ENCODE data around the gene RNU2-1.
"Not testable (repeated sequence)": the region's sequence is repeated elsewhere in the genome, so short reads cannot be mapped to it uniquely, and the experiment has no call there.

RNU2-1 gene

DNA sequence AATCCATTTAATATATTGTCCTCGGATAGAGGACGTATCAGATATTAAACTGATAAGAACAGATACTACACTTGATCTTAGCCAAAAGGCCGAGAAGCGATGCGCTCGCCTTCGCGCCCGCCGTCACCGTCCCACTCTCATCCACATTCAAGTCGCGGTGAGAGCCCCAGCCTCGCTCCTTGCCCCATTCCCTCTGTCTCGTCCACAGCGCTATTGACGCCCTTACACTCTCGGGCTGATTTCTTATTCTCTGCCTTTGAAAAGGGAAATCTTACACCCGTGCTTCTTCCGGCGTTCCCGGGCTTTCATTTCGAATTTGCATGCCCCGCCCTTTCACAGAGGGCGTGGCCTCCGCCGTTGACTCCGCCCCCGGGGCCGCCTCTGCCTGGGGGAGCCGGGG is at the start of gene RNU2-1:
Gene RNU2-1, minus strand, starts transcription at position 101 of the 400 bp plus-strand sequence.
- DNase-seq, result not testable (repeated sequence)

DNA sequence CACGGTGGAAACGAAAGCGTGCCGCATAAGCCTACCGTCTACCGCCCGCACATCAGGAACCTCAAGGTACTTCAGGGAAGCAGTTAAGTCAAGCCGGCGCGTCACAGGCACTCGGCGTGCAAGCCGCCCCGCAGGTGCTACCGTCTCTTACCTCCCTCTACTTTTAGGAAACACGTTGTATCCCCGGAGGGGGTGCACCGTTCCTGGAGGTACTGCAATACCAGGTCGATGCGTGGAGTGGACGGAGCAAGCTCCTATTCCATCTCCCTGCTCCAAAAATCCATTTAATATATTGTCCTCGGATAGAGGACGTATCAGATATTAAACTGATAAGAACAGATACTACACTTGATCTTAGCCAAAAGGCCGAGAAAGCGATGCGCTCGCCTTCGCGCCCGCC is 39.1 kb upstream of the RNU2-1 start:
- not testable (repeated sequence) for DNase-seq

DNA sequence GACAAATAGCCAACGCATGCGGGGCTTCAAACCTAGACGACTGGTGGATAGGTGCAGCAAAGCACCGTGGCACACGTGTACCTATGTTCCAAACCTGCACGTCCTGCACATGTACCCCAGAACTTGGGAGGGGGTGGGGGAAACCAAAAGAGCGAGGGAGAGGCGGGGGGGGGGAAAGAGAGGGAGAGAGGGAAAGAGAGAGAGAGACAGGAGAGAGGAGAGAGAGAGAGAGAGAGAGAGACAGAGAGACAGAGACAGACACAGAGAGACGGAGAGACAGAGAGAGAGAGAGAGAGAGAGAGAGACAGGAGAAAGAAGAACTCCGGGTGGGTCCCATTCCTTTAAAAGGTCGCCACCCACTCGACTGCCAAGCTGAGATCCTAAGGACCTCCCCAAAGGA is 38.7 kb upstream of the RNU2-1 start:
- not testable (repeated sequence) for DNase-seq

DNA sequence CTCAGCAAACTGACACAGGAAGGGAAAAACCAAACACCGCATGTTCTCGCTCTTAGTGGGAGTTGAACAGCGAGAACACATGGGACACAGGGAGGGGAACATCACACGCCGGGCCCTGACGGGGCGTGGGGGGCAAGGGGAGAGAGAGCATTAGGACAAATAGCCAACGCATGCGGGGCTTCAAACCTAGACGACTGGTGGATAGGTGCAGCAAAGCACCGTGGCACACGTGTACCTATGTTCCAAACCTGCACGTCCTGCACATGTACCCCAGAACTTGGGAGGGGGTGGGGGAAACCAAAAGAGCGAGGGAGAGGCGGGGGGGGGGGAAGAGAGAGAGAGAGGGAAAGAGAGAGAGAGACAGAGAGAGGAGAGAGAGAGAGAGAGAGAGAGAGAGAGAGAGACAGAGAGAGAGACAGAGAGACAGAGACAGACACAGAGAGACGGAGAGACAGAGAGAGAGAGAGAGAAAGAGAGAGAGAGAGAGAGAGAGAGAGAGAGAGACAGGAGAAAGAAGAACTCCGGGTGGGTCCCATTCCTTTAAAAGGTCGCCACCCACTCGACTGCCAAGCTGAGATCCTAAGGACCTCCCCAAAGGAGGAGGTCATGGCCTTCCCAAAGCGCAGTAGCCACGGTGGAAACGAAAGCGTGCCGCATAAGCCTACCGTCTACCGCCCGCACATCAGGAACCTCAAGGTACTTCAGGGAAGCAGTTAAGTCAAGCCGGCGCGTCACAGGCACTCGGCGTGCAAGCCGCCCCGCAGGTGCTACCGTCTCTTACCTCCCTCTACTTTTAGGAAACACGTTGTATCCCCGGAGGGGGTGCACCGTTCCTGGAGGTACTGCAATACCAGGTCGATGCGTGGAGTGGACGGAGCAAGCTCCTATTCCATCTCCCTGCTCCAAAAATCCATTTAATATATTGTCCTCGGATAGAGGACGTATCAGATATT is 37.1 kb upstream of the RNU2-1 start:
- not testable (repeated sequence) for DNase-seq

DNA sequence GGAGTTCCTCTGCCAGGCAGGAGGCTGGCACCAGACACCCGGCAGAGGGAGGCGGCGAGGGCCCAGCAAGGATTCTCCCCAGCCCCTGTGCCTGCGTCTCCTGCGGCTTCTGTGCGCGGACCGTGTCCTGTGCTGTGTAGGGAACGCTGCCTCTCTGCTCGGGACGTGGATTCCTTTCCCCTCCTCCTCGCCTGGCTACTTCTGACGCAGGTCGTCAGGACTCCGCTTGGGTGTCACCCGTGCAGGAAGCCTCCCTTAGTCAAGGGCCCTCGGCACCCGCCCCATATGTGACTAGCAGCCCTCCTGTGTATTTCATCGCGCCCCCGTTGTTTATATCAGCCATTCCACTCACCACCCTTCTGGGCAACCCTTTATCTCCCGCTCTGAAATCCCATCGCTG is 12.7 kb upstream of the RNU2-1 start:
- DNase-seq, result not testable (repeated sequence)

DNA sequence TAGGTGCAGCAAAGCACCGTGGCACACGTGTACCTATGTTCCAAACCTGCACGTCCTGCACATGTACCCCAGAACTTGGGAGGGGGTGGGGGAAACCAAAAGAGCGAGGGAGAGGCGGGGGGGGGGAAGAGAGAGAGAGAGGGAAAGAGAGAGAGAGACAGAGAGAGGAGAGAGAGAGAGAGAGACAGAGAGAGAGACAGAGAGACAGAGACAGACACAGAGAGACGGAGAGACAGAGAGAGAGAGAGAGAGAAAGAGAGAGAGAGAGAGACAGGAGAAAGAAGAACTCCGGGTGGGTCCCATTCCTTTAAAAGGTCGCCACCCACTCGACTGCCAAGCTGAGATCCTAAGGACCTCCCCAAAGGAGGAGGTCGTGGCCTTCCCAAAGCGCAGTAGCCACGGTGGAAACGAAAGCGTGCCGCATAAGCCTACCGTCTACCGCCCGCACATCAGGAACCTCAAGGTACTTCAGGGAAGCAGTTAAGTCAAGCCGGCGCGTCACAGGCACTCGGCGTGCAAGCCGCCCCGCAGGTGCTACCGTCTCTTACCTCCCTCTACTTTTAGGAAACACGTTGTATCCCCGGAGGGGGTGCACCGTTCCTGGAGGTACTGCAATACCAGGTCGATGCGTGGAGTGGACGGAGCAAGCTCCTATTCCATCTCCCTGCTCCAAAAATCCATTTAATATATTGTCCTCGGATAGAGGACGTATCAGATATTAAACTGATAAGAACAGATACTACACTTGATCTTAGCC is 7.0 kb upstream of the RNU2-1 start:
- DNase-seq, result not testable (repeated sequence)

DNA sequence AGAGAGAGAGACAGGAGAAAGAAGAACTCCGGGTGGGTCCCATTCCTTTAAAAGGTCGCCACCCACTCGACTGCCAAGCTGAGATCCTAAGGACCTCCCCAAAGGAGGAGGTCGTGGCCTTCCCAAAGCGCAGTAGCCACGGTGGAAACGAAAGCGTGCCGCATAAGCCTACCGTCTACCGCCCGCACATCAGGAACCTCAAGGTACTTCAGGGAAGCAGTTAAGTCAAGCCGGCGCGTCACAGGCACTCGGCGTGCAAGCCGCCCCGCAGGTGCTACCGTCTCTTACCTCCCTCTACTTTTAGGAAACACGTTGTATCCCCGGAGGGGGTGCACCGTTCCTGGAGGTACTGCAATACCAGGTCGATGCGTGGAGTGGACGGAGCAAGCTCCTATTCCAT is 5.8 kb upstream of the RNU2-1 start:
- not testable (repeated sequence) for DNase-seq

DNA sequence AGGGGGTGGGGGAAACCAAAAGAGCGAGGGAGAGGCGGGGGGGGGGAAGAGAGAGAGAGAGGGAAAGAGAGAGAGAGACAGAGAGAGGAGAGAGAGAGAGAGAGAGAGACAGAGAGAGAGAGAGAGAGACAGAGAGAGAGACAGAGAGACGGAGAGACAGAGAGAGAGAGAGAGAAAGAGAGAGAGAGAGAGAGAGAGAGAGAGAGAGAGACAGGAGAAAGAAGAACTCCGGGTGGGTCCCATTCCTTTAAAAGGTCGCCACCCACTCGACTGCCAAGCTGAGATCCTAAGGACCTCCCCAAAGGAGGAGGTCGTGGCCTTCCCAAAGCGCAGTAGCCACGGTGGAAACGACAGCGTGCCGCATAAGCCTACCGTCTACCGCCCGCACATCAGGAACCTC is 514 bp downstream of the RNU2-1 start:
- not testable (repeated sequence) for DNase-seq

DNA sequence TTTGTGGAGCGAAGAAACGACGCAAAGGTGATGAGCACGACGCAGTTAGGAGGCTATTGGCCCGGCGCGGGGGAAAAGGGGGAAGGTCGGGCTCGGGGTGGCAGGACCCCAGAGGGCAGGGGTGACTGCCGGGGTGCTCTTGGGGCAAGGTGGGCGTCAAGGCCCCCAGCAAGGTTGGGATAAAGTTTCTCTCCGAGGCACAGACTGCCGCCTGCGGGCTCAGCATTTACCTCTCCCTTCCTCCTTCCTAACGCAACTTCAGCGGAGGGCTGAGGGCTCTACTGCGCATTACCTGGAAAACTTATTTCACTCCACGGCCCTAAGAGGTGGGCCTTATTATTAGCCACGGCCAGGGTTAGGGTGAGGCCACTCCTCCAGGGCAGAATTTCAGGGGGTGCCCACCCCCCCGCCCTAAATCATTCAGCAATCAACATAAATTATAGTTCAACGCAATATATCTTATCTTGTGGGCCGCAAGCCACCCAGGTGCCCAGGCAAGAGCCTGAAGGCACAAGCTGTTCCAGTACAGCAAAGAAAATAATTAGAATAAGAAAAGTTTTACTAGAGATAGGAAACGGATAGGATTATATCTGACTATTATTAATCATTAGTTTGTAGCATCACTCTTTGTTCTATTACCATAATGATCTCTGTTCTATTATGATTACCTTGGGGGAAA is 1.6 kb downstream of the RNU2-1 start:
- DNase-seq, result not testable (repeated sequence)

DNA sequence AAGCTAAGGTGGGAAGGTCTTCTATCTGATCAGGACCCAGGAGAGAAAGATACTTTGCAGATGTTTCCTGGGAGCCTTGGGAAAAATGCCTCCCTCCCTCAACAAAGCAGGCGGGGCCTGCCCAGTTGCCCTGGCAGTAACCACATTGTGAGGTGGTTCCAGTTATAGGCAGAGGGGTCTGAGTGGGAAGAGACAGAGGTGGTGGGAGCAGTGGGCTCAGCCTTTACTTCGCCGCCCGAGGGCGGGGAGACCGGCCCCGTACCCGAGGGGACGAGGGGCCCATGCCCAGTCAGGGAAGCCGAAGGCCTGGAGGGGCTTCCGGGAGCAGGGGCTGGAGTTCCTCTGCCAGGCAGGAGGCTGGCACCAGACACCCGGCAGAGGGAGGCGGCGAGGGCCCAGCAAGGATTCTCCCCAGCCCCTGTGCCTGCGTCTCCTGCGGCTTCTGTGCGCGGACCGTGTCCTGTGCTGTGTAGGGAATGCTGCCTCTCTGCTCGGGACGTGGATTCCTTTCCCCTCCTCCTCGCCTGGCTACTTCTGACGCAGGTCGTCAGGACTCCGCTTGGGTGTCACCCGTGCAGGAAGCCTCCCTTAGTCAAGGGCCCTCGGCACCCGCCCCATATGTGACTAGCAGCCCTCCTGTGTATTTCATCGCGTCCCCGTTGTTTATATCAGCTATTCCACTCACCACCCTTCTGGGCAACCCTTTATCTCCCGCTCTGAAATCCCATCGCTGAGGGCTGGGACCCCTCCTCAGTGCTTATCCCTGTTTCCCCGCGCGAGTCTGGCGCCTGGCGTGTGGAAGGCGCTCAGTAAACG is 2.4 kb downstream of the RNU2-1 start:
- DNase-seq, result not testable (repeated sequence)

DNA sequence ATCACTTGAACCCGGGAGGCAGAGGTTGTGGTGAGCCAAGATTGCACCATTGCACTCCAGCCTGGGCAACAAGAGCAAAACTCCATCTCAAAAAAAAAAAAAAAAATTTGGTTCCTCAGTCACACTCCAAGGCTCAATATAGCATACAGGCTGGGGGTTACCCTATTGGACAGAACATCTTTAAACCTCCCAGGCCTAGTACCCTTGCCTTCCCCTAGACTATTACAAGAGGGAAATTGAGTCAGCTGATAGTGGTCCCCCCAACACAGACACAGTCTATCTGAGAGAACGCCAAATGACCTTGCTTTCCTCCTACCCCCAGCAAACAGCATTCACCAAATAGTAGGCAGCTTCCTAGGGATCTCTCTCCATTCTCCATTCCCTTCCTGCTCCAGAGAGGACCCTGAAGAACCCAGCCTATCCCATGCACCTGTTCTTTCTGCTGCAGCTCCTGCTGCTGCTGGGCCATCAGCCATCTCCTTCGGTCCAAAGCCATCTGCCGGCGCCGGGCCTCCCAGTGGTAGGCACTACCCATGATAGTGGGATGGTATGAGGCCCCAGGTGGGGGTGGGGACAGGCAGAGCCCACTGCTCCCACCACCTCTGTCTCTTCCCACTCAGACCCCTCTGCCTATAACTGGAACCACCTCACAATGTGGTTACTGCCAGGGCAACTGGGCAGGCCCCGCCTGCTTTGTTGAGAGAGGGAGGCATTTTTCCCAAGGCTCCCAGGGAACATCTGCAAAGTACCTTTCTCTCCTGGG is 5.6 kb downstream of the RNU2-1 start, which contains the start of gene CCDC200:
Gene CCDC200, minus strand, starts transcription at position 604 of the 763 bp plus-strand sequence. Its CDS starts 69 bp downstream, at position 535.
- DNase-seq, result not testable (repeated sequence)

DNA sequence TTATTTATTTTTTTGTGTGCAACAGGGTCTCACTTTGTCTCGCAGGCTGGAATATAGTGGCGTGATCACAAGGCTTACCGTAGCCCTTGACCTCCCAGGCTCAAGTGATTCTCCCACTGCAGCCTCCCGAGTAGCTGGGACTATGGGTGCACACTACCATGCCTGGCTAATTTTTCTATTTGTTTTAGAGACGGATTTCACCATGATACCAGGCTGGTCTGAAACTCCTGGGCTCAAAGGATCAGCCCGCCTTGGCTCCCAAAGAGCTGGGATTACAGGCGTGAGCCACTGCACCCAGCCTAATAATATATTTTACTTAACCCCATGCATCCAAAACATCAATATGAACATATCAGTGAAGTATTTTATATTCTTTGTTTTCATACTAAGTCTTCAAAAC is 7.4 kb downstream of the RNU2-1 start:
- DNase-seq, result no peak

DNA sequence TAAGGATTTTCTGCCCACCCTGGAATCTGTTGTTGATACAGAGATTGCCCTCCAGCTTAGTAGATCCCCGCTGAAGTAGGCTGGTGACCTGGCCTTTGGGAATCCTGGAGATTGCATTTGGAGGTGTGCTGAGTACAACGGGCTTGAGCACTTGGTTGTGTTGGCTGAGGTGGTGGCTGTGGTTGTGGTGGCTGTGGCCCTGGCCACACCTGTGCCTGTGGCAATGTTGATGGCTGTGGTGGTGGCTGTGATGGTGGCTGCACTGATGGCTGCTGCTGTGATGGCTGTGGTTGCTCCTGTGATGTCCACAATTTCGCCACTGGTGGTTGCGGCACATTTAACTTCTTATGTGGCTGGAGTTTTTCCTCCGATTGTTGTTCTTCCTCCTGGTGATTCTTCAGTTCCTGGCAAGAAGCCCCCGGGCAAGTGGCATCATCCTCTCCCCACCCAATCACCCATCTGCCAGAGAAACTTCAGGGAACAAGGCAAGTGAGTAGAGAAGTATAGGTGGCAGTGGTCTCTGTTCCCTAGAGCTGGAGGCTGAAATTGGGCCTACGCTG is 9.6 kb downstream of the RNU2-1 start:
- DNase-seq, result no peak

DNA sequence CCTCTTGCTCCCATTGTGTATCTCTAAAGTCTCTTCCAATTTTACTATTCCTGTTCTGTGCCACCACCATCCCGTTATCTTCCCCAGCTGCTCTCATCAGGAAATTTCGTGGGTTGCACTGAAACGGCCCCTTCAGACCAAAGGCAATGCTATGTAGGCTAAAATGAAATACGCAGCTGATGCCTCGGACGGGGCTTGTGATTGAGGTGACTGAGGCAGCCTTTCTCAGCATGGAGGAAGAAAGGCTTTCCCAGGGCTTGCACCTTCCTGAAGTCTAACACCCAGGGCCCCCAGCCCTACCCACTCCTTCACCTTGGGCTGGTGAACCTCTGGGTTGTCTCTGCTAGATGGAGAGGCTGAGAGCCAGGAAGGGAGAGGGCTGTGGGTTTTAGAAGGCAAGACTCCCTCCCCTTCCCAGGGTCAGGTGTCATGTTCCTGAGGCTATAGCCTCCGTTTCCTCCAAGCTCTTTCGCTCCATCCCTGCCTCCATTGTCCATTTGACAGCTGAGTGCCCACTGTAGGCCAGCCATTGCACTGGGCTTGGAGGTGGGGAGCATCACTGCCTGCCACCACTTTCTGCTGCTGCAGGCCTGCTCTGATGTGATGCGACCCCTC is 13.2 kb downstream of the RNU2-1 start:
- no peak for DNase-seq

DNA sequence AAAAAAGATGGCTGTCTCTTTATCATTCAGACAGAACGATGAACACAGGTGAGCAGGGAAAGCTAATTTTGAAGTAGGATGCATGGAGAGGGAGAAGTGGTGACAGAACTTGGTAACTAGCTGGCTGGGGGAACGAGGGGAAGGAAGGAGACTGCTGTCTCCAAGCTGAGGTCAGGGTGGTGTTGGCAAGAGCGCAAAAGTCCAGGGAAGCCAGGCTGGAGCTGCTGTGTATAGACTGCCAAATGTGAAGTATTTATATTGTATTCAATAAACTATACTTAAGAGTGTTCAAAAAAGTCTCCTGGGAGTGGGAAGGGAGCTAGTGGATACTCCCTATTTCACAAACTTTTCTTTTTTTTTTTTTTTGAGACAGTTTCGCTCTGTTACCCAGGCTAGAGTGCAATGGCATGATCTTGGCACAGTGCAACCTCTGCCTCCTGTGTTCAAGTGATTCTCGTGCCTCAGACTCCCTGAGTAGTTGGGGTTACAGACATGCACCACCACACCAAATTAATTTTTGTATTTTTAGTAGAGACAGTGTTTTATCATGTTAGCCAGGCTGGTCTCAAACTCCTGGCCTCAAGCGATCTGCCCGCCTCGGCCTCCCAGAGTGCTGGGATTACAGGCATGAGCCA is 13.9 kb downstream of the RNU2-1 start:
- no peak for DNase-seq

DNA sequence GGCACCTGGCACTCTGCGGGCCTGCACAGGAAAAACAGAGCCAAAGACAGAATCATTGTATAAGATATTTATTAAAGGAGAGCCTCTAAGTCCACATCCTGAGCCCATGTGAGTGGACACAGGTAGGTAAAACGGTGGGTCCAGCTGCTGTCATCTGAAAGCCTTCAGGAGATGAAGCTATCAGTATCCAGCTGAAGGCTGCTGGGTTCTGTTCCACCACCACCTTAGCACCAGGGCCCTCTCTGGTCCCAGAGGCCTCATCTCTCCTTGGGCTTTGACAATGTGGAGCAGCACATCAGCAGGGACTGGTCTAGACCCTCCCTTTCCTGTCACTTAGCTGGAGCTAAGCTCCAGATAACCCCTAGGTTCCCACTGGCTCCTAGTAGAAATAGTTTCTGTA is 14.8 kb downstream of the RNU2-1 start:
- no peak for DNase-seq

DNA sequence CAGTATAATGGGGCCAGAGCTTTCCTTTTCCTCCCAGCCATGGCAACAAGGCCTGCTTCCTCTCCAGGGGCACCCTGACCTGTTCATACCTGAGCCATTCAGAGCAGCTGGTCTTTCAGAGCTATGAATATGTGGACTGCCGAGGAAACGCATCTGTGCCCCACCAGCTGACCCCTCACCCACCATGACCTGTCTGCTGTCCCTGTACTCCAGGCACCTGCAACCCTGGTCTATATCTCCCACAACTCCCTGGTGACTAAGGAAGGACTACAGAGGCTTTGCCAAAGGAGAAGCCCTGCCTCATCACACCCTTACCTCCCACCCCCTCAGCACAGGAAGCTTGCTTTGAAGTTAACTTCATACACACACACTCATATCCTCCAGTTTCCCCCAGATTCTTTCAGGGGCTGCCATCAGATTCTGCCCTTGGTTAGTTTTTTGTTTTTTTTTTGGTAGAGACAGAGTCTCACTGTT is 16.1 kb downstream of the RNU2-1 start:
- no peak for DNase-seq

DNA sequence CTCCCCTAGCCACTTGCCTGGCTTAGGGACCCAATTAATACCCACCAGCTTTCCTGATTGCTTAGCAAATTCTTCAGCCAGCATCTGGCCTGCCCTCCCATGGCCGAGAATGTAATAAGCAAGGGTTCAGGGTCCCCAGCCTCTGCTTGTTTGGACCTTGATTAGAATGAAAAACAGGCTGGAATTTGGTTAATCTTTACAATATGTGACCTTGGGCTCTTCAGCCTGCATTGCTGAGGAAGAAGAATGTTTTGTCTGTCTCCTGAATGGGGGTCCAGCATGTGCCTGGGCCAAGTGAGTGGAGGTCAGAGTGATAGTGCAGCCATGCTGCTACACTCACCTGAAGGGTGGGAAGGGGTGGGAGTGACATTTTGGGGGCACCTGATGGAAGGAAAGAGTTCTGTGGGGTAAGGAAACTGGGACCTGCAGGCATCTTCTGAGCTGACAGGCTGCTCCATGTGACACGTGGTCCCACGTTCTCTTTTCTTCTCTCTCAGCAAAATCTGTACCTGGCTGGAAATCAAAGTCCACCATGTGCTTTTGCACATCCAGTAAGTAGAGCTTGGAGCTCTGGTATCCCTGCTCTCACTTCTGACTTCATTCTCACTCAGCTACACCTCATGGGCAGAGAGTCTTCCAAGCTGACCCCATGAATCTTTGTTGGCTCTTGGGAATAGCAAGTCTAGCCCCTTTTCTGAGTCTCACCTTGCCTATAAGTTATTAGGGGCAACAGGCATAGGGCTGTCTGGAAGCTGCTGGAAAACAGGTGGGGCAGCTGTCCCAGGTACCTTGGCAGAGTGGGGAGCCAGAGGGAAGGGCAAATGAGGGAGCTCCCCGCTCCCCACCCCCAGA is 16.8 kb downstream of the RNU2-1 start:
- DNase-seq, result no peak

DNA sequence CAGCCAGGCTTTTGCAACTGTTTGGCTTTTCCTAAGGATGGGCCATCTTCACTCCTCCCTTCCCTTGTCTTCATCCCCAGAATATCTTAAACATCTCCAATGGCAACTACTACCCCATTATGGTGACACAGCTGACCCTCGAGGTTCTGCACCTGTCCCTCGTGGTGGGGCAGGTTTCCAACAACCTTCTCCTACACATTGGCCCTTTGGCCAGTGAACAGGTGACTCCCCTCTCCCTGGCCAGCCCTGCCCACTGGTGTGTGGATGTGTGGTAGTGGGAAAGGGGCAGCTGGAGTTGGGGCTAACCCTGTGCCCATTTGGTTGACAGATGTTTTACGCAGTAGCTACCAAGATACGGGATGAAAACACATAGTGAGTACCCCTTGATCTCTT is 17.4 kb downstream of the RNU2-1 start:
- DNase-seq, result no peak
